GM23338 (cell line): Measurements from ENCODE around the gene LRWD1. TPM values are rescaled to one million over a fixed set of nuclear protein-coding genes. Genes with fewer than 3 reads are reported as not detected.
"Not testable (repeated sequence)": the region's sequence is repeated elsewhere in the genome, so short reads cannot be mapped to it uniquely, and the experiment has no call there.

Source experiments
- ATAC-seq: fragments of 200-7000 bp; cut with Tn5 transposase; 3 replicates; pipeline ENCODE4 v1.9.1; 2020
- DNase-seq: peaks from one replicate; pipeline ENCODE4 v3.0.0-alpha.2; 2015; ENCODE audit warnings: low spot score
- H2AFZ ChIP-seq: fragments of 200-600 bp; sonication (generic); 2 replicates; pipeline ENCODE4 v1.8.0; 2016; ENCODE audit warnings: antibody characterized with exemption, mild to moderate bottlenecking, moderate library complexity
- H3F3A ChIP-seq: fragments of 200-600 bp; sonication (generic); replicated peaks from 2 replicates; pipeline ENCODE4 v1.8.0; 2017; ENCODE audit warnings: antibody characterized with exemption, mixed run types, low read depth
- H3K27ac ChIP-seq: fragments of 200-600 bp; sonication (generic); 2 replicates; pipeline ENCODE4 v1.6.1; 2016; ENCODE audit warnings: low read depth
- H3K27me3 ChIP-seq: fragments of 200-600 bp; sonication (generic); 2 replicates; pipeline ENCODE4 v1.8.0; 2016; ENCODE audit warnings: mild to moderate bottlenecking, mixed run types, moderate library complexity; ENCODE audit not compliant: insufficient read depth
- H3K36me3 ChIP-seq: fragments of 200-600 bp; sonication (generic); 2 replicates; pipeline ENCODE4 v1.8.0; 2016; ENCODE audit warnings: mild to moderate bottlenecking; ENCODE audit not compliant: insufficient read depth
- H3K4me1 ChIP-seq: fragments of 200-600 bp; sonication (generic); 2 replicates; pipeline ENCODE4 v1.8.0; 2016; ENCODE audit warnings: mild to moderate bottlenecking, moderate library complexity; ENCODE audit not compliant: insufficient read depth
- H3K4me2 ChIP-seq: fragments of 200-600 bp; sonication (generic); 2 replicates; pipeline ENCODE4 v1.7.1; 2017; ENCODE audit warnings: mixed run types
- H3K4me3 ChIP-seq: fragments of 200-600 bp; sonication (generic); 2 replicates; pipeline ENCODE4 v1.6.1; 2016; ENCODE audit warnings: mixed run types
- H3K79me2 ChIP-seq: fragments of 200-600 bp; sonication (generic); replicated peaks from 2 replicates; pipeline ENCODE4 v1.8.0; 2017; ENCODE audit warnings: mild to moderate bottlenecking; ENCODE audit not compliant: insufficient read depth
- H3K9me2 ChIP-seq: fragments of 200-600 bp; sonication (generic); 2 replicates; pipeline ENCODE4 v1.8.0; 2017; ENCODE audit not compliant: insufficient read depth
- H4K20me1 ChIP-seq: fragments of 200-600 bp; sonication (generic); replicated peaks from 2 replicates; pipeline ENCODE4 v1.8.0; 2017; ENCODE audit warnings: mild to moderate bottlenecking; ENCODE audit not compliant: insufficient read depth
- H3K27ac Mint-ChIP-seq: 2 replicates; pipeline ENCODE4 v1.8.0; 2020; ENCODE audit warnings: inconsistent platforms, mild to moderate bottlenecking, moderate library complexity, mixed read lengths
- H3K27me3 Mint-ChIP-seq: 3 replicates; pipeline ENCODE4 v1.8.0; 2022; ENCODE audit warnings: low read depth, mild to moderate bottlenecking, moderate library complexity, mixed read lengths, inconsistent platforms; ENCODE audit not compliant: insufficient read depth, poor library complexity
- H3K36me3 Mint-ChIP-seq: 3 replicates; pipeline ENCODE4 v1.8.0; 2021; ENCODE audit warnings: low read depth, mild to moderate bottlenecking, inconsistent platforms, moderate library complexity, mixed read lengths
- H3K4me1 Mint-ChIP-seq: 3 replicates; pipeline ENCODE4 v1.8.0; 2020; ENCODE audit warnings: mild to moderate bottlenecking, inconsistent platforms, mixed read lengths
- H3K4me3 Mint-ChIP-seq: 3 replicates; pipeline ENCODE4 v1.8.0; 2021; ENCODE audit warnings: moderate library complexity, mild to moderate bottlenecking, inconsistent platforms, mixed read lengths
- H3K9me3 Mint-ChIP-seq: 3 replicates; pipeline ENCODE4 v1.8.0; 2020; ENCODE audit warnings: moderate library complexity, mild to moderate bottlenecking, inconsistent platforms, mixed read lengths
- CREB1 ChIP-seq: fragments of 250-450 bp; sonication (Bioruptor Pico); IDR thresholded peaks from 2 replicates; pipeline ENCODE4 v1.5.0; 2020; ENCODE audit warnings: low read depth, mild to moderate bottlenecking, moderate library complexity
- STAT1 ChIP-seq: IDR thresholded peaks from one replicate; pipeline ENCODE4 v1.6.1; 2016; ENCODE audit warnings: antibody characterized with exemption; ENCODE audit not compliant: unreplicated experiment
- polyA plus RNA-seq: library from polyadenylated mRNA; unstranded; fragments of >200 nt; fragmentation: Nextera tagmentation; extraction: Ambion mirVana; gene quantifications from 2 replicates; pipeline ENCODE4 v1.2.1, GENCODE V29; 2016
- total RNA-seq: library from RNA; depleted of rRNA; stranded (reverse); fragments of >200 nt; shearing (Covaris generic); gene quantifications from 2 replicates; pipeline ENCODE4 v1.2.3, GENCODE V29; 2014

The LRWD1 gene
- total and polyA plus RNA-seq, 2 experiments from 2014 or later, result 24.0 to 55.2 TPM

GRCh38 chr7:102473271-102473991, 8.6 kb downstream of the LRWD1 start:
- Histone ChIP-seq H3K79me2 (no peaks in the 10 kb centered on the region), H3K9me2 (no peaks in the 10 kb centered on the region), H3K4me3 (no peak overlapping the region), H3K27me3 (no peaks in the 10 kb centered on the region), H3K4me2 (no peak overlapping the region), H4K20me1 (peaks cover 4% of the 10 kb centered on the region; the same call in 1 of the 2 replicates), H3F3A (no peaks in the 10 kb centered on the region), H3K27ac (no peak overlapping the region), H2AFZ (no peak overlapping the region), H3K4me1 (no peaks in the 10 kb centered on the region), H3K36me3 (no peaks in the 10 kb centered on the region)
- no peak overlapping the region for H3K27ac Mint-ChIP-seq
- DNase-seq, result no peak
- H3K9me3 Mint-ChIP-seq, result no peaks in the 10 kb centered on the region
- peaks cover 13% of the 10 kb centered on the region for H3K27me3 Mint-ChIP-seq
- TF ChIP-seq STAT1, result no peak
- no peak for TF ChIP-seq CREB1 (CRISPR knock-in tag)
- H3K4me1 Mint-ChIP-seq, result no peaks in the 10 kb centered on the region
- no peak overlapping the region for H3K4me3 Mint-ChIP-seq
- peaks cover 13% of the 10 kb centered on the region for H3K36me3 Mint-ChIP-seq
- ATAC-seq, result no peak

- not testable (repeated sequence) for DNase-seq, H3K79me2 ChIP-seq, H2AFZ ChIP-seq, H3K27me3 ChIP-seq, H3K4me2 ChIP-seq, H3F3A ChIP-seq, H3K9me2 ChIP-seq, ATAC-seq, H3K27ac Mint-ChIP-seq, H3K4me1 ChIP-seq, H3K36me3 ChIP-seq, H3K4me3 ChIP-seq, H4K20me1 ChIP-seq, H3K4me3 Mint-ChIP-seq, H3K4me1 Mint-ChIP-seq, H3K9me3 Mint-ChIP-seq, H3K27ac ChIP-seq
- peaks cover 13% of the 10 kb centered on the region for H3K36me3 Mint-ChIP-seq
- peaks cover 13% of the 10 kb centered on the region for H3K27me3 Mint-ChIP-seq
Observed at GRCh38 chr7:102474116-102474515, 9.3 kb downstream of the LRWD1 start.

GRCh38 chr7:102474736-102475435, 10.1 kb downstream of the LRWD1 start:
- H3K4me3 ChIP-seq, H3K9me2 ChIP-seq, ATAC-seq, H3K79me2 ChIP-seq, H3K4me3 Mint-ChIP-seq, H3K36me3 ChIP-seq, DNase-seq, H3K9me3 Mint-ChIP-seq, H3K27ac ChIP-seq, H3K4me2 ChIP-seq, H3K4me1 ChIP-seq, H3K4me1 Mint-ChIP-seq, H3K27ac Mint-ChIP-seq, H4K20me1 ChIP-seq, H2AFZ ChIP-seq, H3F3A ChIP-seq, H3K27me3 ChIP-seq: not testable (repeated sequence)
- Mint-ChIP-seq H3K36me3 (peaks cover 13% of the 10 kb centered on the region; the same call in 2 of the 3 replicates), H3K27me3 (peaks cover 13% of the 10 kb centered on the region)
